ENCODE results near the gene RPP25.

DNA sequence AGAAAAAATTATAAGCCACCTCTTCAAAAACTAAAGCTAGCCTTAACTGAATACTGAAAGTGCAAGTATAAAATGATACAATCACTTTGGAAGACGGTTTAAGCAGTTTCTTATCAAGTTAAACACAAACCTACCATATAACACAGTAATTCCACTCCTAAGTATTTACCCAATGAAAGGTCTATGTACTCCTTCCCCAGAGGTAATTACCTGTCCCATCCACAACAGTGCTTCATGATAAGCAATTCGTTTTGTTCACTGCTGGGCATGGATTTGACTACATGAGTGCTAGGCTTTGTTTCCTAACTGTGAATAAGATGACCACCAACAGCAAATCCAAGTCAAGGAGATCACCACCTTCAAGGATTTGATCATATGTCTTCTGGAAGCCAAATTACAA lies 23.0 kb downstream of the RPP25 start:
- TF ChIP-seq, protein P1, sequence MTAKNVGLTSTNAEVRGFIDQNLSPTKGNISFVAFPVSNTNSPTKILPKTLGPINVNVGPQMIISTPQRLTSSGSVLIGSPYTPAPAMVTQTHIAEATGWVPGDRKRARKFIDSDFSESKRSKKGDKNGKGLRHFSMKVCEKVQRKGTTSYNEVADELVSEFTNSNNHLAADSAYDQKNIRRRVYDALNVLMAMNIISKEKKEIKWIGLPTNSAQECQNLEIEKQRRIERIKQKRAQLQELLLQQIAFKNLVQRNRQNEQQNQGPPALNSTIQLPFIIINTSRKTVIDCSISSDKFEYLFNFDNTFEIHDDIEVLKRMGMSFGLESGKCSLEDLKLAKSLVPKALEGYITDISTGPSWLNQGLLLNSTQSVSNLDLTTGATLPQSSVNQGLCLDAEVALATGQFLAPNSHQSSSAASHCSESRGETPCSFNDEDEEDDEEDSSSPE (CRISPR knock-in tag; IDR thresholded peaks at IDR 0.05): no peak
- TF ChIP-seq, protein P2, sequence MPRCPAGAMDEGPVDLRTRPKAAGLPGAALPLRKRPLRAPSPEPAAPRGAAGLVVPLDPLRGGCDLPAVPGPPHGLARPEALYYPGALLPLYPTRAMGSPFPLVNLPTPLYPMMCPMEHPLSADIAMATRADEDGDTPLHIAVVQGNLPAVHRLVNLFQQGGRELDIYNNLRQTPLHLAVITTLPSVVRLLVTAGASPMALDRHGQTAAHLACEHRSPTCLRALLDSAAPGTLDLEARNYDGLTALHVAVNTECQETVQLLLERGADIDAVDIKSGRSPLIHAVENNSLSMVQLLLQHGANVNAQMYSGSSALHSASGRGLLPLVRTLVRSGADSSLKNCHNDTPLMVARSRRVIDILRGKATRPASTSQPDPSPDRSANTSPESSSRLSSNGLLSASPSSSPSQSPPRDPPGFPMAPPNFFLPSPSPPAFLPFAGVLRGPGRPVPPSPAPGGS (CRISPR knock-in tag; IDR thresholded peaks at IDR 0.05): no peak
- TF ChIP-seq, protein P3, sequence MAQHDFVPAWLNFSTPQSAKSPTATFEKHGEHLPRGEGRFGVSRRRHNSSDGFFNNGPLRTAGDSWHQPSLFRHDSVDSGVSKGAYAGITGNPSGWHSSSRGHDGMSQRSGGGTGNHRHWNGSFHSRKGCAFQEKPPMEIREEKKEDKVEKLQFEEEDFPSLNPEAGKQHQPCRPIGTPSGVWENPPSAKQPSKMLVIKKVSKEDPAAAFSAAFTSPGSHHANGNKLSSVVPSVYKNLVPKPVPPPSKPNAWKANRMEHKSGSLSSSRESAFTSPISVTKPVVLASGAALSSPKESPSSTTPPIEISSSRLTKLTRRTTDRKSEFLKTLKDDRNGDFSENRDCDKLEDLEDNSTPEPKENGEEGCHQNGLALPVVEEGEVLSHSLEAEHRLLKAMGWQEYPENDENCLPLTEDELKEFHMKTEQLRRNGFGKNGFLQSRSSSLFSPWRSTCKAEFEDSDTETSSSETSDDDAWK (CRISPR knock-in tag; IDR thresholded peaks at IDR 0.05): no peak
- no peak for TF ChIP-seq ZNF331 (CRISPR knock-in tag; IDR thresholded peaks at IDR 0.05)
- no peak for TF ChIP-seq EP300 (IDR thresholded peaks at IDR 0.05; ENCODE audit: low read depth in 2 of 2, low read length in 2 of 2)
- no peak for TF ChIP-seq EP300 (CRISPR knock-in tag; IDR thresholded peaks at IDR 0.05; ENCODE audit: borderline replicate concordance)
- no peak for TF ChIP-seq RAD21 (CRISPR knock-in tag; IDR thresholded peaks at IDR 0.05)
- TF ChIP-seq, protein P4, sequence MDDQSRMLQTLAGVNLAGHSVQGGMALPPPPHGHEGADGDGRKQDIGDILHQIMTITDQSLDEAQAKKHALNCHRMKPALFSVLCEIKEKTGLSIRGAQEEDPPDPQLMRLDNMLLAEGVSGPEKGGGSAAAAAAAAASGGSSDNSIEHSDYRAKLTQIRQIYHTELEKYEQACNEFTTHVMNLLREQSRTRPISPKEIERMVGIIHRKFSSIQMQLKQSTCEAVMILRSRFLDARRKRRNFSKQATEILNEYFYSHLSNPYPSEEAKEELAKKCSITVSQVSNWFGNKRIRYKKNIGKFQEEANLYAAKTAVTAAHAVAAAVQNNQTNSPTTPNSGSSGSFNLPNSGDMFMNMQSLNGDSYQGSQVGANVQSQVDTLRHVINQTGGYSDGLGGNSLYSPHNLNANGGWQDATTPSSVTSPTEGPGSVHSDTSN (CRISPR knock-in tag; IDR thresholded peaks at IDR 0.05; ENCODE audit: borderline replicate concordance): no peak
- TF ChIP-seq, protein P5, sequence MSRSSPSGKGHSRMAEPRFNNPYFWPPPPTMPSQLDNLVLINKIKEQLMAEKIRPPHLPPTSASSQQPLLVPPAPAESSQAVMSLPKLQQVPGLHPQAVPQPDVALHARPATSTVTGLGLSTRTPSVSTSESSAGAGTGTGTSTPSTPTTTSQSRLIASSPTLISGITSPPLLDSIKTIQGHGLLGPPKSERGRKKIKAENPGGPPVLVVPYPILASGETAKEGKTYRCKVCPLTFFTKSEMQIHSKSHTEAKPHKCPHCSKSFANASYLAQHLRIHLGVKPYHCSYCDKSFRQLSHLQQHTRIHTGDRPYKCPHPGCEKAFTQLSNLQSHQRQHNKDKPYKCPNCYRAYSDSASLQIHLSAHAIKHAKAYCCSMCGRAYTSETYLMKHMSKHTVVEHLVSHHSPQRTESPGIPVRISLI (CRISPR knock-in tag; IDR thresholded peaks at IDR 0.05; ENCODE audit: borderline replicate concordance): no peak
- no peak for TF ChIP-seq HDAC6 (IDR thresholded peaks at IDR 0.05; ENCODE audit: low read depth, low read length)
- TF ChIP-seq, protein P6, sequence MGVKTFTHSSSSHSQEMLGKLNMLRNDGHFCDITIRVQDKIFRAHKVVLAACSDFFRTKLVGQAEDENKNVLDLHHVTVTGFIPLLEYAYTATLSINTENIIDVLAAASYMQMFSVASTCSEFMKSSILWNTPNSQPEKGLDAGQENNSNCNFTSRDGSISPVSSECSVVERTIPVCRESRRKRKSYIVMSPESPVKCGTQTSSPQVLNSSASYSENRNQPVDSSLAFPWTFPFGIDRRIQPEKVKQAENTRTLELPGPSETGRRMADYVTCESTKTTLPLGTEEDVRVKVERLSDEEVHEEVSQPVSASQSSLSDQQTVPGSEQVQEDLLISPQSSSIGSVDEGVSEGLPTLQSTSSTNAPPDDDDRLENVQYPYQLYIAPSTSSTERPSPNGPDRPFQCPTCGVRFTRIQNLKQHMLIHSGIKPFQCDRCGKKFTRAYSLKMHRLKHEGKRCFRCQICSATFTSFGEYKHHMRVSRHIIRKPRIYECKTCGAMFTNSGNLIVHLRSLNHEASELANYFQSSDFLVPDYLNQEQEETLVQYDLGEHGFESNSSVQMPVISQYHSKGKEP (CRISPR knock-in tag; IDR thresholded peaks at IDR 0.05): no peak
- TF ChIP-seq HNRNPK (IDR thresholded peaks at IDR 0.05; ENCODE audit: low read depth, low read length, poor library complexity, severe bottlenecking): no peak
- no peak for TF ChIP-seq MAFK (conservative IDR thresholded peaks at IDR 0.05 in 1 of 2, IDR thresholded peaks at IDR 0.05 in 1 of 2; ENCODE audit: low read length in 2 of 2)
- TF ChIP-seq, protein P7, sequence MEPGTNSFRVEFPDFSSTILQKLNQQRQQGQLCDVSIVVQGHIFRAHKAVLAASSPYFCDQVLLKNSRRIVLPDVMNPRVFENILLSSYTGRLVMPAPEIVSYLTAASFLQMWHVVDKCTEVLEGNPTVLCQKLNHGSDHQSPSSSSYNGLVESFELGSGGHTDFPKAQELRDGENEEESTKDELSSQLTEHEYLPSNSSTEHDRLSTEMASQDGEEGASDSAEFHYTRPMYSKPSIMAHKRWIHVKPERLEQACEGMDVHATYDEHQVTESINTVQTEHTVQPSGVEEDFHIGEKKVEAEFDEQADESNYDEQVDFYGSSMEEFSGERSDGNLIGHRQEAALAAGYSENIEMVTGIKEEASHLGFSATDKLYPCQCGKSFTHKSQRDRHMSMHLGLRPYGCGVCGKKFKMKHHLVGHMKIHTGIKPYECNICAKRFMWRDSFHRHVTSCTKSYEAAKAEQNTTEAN (CRISPR knock-in tag; conservative IDR thresholded peaks at IDR 0.05): no peak
- TF ChIP-seq ZFP1 (CRISPR knock-in tag; IDR thresholded peaks at IDR 0.05): no peak

Measured in HepG2 (cell line).